AG20443 (cell line): Measurements from ENCODE around the gene ADIPOQ.
"Not testable (repeated sequence)": the region's sequence is repeated elsewhere in the genome, so short reads cannot be mapped to it uniquely, and the experiment has no call there.

Source experiments
- DNase-seq: peaks from one replicate; pipeline ENCODE4 v3.0.0; 2012; ENCODE audit warnings: low spot score, mixed read lengths

ADIPOQ gene

GRCh38 chr3:186826410-186826975 lies 16.0 kb upstream of the ADIPOQ start:
- no peak for DNase-seq

DNA sequence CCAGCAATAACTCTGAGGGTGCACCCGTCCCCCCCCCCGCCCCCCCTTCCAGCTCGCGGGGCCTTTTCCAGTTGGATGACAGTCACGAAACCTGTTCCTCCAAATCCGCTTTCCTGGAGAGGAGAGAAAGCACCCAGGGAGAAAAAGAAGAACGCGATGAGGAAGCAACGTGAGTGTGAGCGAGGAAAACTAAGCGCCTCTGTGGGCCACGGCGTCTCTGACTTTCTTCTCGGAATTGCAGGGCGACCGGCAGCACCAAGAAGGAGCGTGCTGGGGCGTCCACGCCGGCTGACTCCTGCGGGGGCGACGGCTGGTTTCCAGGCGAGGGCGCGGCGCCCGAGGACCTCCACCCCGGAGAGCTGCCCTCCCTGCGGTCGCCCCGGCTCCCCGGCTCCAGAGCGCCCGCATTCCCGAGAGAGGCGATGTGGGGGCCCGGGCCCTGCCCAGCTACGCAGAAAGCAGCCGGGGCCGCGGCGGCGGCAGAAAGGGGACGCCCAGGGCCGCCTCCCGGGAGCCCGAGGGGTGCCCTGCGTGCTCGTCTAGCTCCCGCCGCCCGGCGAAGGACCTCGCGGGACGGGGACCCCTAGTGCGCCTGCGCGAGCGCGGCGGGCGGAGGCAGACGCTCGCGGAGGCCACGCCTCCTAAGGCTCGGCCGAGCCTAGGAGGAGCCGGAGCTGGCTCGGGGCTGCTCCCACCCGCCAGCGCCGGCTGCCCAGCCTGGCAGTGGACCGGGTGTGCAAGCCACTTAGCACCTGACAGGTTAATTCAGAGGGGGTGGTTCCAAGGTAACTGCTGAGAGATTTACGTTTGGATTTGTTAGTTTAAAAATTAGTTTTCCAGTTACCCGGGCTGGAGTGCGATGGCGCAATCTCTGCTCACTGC lies 15.3 kb upstream of the ADIPOQ start:
- DNase-seq, result peak; percentile 100

DNA sequence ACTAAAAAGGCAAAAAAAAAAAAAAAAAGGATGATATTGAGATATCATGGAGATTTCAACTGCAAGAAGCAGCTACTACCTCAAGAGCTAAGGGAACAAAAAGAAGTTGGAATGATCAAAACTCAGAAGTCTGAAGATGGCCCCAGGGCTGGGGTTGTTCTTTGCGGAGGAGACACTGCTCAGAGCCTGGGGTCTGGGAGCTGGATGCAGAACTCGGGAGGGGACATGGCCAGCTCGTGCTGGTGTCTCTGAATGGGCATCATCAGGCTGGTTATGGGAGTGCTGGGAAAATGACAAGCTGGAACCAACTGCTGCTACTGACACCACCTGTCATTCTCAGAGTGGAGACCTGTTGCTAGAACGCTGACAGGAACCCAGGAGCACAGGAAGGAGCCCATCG lies 14.2 kb upstream of the ADIPOQ start:
- no peak for DNase-seq

DNA sequence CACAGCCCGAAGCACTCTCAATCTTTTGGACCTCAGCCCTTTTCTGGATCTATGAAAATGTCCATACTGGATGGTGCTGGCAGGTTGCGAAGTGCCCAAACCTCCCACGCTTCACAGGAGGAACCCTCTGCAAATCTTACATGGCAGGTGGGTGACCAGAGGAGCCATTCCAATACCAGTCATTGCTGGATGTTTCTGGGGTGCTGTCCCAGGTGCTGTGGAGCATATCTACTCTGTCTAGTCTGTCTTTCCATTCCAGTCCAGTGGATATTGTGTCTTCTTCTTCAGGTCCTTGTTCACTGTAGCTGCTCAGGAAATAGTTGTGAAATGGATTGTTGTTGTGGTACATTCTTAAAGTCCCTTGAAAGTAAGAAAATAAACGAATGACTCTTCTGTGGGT lies 10.7 kb upstream of the ADIPOQ start:
- no peak for DNase-seq

DNA sequence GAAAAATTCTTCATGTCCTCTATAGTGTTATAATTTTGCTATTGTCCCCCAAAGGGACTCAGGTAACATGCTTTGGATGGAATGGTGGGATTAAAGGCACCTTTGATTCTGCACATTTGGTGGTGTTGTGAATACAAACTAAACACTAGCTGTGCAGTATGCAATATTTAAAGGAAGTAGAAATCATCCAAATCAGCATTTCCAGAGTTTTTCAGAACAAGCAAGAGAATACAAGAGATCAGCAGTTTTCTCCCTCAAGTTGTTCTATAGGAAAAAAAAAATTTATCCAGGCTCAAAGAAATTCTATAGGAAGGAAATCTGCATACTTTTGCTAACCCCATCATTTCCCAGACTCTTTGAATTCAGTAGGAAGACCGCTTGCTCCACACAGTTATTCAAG lies 10.2 kb upstream of the ADIPOQ start:
- no peak for DNase-seq

DNA sequence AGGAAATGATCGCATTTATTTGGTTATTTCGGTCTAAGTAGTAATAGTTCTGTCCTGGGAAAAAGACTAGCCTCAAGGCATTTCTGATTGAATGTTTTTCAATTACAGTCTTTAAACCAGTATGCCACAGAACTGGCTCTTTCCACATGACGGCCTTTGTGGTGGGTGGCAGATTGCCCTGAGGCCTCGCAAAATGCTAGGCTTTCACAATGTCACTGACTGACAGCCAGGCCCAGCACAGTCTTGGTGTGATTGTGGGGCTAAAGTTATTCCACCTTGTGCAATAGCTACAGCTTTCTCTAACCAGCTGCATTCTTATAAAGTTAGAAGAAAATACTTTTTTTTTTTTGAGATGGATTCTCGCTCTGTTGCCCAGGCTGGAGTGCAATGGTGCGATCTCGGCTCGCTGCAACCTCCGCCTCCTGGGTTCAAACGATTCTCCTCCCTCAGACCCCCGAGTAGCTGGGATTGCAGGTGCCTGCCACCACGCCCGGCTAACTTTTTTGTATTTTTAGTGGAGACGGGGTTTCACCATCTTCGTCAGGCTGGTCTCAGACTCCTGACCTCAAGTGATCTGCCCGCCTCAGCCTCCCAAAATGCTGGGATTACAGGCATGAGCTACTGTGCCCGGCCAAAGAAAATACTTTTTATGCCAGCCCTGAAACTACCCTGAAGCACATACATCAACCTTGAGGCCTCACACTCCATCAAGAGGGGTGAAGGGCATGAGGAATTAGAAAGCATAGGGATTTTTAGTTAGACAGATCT lies 2.5 kb upstream of the ADIPOQ start:
- peak; percentile 63 for DNase-seq

DNA sequence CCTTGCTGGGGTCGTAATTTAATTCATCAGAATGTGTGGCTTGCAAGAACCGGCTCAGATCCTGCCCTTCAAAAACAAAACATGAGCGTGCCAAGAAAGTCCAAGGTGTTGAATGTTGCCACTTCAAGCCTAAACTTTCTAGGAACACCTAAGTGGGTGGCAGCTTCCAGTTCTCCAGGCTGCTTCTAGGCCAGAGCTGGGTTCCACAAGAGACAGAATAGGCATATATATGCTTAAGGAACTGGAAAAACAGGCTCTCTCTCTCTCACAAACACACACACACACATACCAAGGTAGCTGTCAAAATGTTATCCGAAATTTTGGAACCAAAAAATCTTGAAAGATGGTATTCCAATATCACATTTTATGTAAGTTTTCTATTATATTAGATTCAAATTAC lies 890 bp upstream of the ADIPOQ start:
- DNase-seq, result no peak

DNA sequence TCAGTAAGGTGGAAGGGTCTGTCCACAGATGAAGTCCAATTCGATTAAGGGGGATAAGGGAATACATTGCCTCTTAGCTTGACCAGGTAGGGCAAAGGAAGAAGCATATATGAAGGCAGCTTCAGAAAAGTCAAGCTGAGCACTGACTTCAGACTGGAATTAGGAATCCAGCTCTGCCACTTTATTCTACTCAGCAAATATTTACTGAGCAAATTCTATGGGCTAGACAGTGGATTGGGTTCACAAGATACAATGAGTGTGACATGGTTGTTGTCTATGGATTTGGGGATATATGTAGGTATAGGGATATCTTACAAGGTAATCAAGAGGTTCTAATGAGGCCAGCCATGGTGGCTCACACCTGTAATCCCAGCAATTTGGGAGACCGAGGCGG lies 526 bp downstream of the ADIPOQ start:
- no peak for DNase-seq

- no peak for DNase-seq
These were observed 2.4 kb downstream of the ADIPOQ start for GRCh38 chr3:186844908-186845307.

GRCh38 chr3:186845756-186846155 lies 3.2 kb downstream of the ADIPOQ start:
- no peak for DNase-seq

DNA sequence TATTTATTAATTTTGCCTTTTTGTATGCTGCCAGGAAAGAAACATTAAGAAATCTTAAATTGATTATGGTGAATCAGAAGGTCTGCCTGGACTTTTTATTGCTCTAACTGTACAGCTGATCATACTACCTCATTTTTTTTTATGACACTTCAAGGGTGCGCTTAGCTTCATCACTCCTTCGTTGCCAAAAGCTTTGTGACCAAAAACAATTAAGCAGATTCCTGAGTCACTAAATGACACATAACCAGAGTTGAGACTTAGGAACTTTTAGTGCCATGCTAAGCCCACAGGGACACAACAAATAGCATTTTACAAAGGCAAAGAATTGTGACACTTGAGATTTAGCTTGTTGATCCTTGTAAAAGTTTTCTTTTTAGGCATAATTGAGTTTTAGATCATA lies 4.9 kb downstream of the ADIPOQ start:
- DNase-seq, result no peak

- no peak for DNase-seq
These were observed 7.0 kb downstream of the ADIPOQ start for GRCh38 chr3:186849374-186849975.

GRCh38 chr3:186851835-186852234 lies 9.3 kb downstream of the ADIPOQ start:
- DNase-seq, result not testable (repeated sequence)

- DNase-seq, result no peak
These were observed 10.5 kb downstream of the ADIPOQ start for GRCh38 chr3:186852994-186853393.

DNA sequence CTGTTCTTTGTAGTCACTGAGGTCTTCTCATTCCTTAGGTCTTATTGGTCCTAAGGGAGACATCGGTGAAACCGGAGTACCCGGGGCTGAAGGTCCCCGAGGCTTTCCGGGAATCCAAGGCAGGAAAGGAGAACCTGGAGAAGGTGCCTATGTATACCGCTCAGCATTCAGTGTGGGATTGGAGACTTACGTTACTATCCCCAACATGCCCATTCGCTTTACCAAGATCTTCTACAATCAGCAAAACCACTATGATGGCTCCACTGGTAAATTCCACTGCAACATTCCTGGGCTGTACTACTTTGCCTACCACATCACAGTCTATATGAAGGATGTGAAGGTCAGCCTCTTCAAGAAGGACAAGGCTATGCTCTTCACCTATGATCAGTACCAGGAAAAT lies 11.6 kb downstream of the ADIPOQ start:
- DNase-seq, result no peak

DNA sequence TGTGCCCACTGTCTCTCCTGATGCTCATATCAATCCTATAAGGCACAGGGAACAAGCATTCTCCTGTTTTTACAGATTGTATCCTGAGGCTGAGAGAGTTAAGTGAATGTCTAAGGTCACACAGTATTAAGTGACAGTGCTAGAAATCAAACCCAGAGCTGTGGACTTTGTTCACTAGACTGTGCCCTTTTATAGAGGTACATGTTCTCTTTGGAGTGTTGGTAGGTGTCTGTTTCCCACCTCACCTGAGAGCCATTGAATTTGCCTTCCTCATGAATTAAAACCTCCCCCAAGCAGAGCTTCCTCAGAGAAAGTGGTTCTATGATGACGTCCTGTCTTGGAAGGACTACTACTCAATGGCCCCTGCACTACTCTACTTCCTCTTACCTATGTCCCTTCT lies 12.4 kb downstream of the ADIPOQ start:
- no peak for DNase-seq

DNA sequence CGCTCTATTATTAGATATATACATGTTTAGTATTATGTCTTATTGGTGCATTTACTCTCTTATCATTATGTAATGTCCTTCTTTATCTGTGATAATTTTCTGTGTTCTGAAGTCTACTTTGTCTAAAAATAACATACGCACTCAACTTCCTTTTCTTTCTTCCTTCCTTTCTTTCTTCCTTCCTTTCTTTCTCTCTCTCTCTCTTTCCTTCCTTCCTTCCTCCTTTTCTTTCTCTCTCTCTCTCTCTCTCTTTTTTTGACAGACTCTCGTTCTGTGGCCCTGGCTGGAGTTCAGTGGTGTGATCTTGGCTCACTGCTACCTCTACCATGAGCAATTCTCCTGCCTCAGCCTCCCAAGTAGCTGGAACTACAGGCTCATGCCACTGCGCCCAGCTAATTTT lies 15.2 kb downstream of the ADIPOQ start:
- DNase-seq, result no peak

DNA sequence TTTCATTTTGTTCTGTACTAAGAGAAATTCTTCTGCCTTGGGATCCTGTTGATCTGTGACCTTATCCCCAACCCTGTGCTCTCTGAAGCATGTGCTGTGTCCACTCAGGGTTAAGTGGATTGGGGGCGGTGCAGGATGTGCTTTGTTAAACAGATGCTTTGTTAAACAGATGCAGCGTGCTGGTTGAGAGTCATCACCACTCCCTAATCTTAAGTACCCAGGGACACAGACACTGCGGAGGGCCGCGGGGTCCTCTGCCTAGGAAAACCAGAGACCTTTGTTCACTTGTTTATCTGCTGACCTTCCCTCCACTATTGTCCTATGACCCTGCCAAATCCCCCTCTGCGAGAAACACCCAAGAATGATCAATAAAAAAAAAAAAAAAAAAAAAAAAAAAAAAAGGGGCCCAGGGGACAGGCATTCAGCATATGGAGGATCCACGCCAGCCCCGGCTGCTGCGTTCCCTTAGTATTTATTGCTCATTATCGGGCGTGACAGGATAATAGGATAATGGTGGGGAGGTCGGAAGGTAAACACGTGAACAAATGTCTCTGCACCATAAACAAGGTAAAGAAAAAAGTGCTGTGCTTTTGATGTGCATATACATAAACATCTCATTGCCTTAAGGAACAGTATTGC lies 22.8 kb downstream of the ADIPOQ start:
- DNase-seq, result not testable (repeated sequence)

GRCh38 chr3:186866095-186866494 lies 23.6 kb downstream of the ADIPOQ start:
- DNase-seq, result not testable (repeated sequence)

GRCh38 chr3:186869253-186870100 lies 27.0 kb downstream of the ADIPOQ start:
- DNase-seq, result peak; percentile 21
